ENCODE measurements around the gene DCPS. TPM values are rescaled to one million over a fixed set of nuclear protein-coding genes. Genes with fewer than 3 reads are reported as not detected.
A peak's percentile ranks its signal among the peaks of the same experiment; 100 is the strongest.
"Not testable (repeated sequence)": the region's sequence is repeated elsewhere in the genome, so short reads cannot be mapped to it uniquely, and the experiment has no call there.

The DCPS gene
- total RNA-seq, 1 donor from 2014 or later = 14.6 TPM

DNA sequence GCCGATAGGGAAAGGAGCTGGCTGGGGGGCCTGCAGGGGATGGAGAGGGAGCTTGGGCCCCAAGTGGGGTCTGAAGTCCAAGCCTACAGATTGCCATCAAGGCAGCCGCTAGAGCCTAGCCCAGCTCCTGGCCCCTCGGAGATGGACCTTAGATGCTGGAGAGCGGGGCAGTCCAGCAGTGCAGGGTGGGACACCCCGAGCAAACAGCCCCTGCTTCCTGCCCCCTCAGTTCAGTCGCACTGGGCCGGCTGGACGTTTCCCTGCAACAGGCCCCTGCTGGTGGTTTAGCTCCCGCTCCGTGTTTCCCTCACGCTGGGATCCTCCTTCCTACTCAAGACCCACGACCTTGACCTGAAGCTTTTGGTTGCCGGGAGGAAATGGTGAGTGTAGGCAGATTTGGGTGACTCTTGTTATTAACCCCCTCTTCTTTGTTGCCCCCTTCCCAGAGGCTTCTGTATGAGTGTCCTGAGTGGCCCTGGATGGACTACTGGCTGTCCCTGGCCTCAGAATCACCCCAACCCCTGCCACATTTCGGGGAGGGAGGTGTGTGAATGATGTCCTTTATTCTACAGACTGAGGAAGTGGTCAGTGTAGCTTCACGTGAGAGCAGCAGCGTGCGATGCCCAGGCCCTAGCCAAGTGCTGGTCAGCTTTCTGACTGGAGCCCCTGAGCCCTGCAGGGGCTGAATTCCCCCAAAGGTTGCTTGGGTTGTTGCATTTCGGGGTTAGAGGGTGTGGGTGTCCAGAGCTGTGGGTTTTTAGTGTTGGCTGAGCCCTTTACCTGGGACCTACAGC is 54.3 kb downstream of the DCPS start:
- DNase-seq (ENCODE audit: low read depth) = no peak

DNA sequence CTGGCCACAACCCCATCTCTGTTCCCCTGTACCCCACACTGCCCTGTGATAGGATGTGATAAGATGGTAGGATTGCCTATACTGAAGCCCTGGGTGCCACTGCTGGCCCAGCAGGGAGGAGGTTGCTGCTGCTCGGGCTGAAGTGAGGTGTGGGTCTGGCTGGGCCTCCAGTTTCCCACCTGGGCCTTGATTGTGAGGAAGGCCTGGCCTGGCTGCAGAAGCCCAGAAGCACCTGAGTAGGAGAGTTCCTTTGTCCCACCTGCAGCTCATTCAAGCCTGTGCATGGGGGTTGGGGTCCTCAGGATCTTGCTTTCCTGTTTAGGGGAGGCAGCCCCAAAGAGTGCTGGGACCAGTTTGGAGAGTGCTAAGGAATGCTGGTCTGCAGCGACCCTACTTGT is 54.9 kb downstream of the DCPS start:
- no peak for DNase-seq (ENCODE audit: low read depth)

DNA sequence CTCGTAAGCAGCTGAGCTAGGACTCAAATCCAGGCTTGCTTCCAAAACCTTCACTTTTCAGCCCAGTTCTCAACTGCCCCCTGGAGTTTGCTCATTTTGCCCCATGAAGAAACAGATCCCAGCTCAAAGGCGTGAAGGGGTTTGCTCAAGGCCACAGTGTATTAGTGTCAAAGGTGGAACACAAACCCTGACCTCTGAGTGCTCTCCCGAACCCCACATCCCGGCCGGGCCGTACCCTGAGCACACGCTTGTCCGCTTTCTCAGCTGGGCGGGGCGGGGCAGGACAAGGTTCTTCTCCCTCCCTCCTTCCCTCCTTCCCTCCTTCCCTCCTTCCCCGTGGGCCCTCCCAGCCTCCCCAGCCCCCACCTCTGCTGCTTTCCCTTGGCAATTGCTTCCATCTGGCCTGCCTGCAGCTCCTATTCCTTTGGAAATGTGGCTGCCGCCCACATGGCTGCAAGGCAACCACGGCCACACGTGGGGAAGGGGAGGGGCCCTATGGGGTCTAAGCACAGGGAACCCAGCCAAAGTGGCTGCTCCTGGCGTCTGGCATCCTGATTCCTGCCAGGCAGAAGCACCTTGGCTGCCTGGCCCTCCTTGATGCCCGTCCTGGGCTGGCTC is 55.7 kb downstream of the DCPS start:
- peak; percentile 43 for DNase-seq (ENCODE audit: low read depth)

DNA sequence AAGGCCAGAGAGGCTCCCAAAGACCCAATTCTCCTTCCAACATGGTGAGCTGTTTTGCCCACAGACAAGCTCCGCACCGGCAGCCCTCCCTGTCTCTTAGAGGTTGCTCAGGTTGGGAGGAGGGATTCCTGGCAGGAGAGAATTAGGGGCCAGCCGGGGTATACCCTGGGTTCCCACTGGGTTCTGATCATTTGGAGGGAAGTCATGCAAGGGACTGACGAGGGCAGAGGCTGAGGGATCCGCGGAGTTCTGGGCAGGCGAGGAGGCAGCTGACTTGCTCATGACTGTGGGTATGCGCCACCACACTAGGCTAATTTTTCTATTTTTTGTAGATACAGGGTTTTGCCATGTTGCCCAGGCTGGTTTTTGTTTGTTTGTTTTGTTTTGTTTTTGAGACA is 56.2 kb downstream of the DCPS start:
- DNase-seq (ENCODE audit: low read depth) = no peak

DNA sequence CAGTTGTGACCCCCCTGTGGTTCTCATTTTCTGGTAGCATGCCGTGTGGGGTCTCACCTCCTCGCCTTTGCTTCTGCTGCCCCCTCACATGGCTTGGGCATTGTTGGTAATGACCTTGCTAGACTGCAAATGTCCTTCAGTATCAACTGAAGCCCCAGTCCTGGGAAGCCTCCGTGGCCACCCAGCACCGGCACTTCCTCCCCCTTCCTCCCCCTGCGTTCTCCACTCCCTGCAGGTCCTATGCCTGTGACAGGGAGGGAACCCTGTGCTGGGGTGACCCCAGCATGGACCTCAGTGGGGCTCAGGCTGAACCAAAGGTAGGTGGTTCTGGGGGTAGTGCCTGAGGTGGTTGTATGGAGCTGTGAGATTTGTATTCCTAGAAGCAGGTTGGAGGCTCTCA is 57.5 kb downstream of the DCPS start:
- no peak for DNase-seq (ENCODE audit: low read depth)

DNA sequence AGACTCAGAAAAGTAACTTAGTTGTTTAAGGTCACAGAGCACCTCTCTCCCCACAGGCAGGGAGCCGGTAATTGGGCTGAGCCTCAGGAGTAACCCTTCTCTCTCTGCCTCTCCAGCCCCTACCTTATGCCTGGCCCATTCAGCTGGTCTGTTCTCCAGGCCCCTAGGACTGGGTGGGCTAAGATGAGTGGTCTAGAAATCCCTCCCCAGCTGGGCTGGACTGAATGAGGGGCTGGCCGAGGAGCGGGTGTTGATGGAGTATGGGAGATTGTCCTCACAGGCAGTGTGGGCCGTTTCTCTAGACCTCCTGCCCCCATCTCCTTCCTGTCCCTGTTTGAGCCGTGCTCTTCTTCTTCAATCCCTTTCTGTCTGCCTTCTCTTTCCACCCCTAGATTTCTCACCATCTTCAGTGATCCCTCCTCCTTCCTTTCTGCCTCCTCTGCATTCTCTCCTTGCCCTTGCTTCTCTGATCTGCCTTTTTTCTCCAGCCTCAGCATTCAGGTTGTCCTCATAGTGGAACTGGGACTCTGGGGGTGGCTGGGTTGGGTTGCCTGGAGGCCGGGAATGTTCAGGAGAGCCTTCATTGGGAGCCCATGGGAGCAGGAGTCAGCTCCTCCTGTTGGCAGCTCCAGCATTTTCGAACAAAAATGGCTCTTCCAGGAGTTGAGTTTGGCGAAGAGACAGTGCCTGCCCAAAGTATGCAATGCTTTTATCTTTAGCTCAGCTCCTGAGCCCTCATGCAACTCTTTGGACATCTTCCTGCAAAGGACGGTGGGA is 59.2 kb downstream of the DCPS start:
- DNase-seq (ENCODE audit: low read depth) = no peak

DNA sequence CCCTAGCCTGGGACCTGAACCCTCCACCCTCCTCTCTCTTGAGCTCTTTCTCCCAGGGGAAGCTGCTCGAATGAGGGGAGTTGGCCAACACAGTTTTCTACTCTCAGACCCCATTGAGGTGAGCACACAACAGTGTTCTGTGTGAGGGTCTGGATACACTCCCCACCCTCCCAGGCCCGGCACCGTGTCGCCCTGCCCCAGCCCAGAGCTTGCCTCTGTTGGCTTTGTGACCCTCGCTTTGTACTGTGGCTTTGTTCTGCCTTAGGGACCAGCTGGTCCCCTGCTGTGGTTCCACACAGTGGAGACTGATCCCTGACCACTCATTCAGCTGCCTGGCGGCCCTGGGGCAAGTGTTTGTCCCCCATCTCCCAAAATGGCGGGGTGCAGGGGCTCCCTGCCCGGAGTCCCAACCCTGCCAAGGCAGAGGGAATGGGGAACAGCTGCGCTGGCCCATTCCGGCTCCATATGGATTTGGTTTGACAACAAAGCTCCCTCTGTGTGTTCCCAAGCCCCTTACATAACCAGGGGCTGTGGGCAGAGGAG is 59.9 kb downstream of the DCPS start:
- DNase-seq (ENCODE audit: low read depth) = peak; percentile 49

DNA sequence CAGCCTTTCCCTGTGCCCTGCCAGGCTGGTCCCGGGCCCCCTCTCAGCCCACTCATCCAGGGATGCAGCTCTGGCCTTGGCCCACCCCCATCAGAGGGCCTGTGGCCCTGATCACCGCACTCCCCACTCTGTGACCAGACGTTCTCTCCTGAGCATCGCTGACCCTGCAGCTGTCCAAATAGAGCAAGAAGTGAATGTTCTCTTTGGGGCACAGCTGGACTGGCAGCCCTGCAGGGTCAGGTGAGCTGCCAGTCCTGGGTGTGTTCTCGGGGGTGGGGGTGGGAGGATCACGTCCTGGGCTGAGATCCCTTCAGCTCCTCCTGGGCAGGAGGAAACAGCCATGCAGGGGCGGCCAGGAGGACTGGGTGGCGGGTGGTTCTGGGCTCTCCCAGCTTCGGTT is 60.9 kb downstream of the DCPS start:
- DNase-seq (ENCODE audit: low read depth) = not testable (repeated sequence)

DNA sequence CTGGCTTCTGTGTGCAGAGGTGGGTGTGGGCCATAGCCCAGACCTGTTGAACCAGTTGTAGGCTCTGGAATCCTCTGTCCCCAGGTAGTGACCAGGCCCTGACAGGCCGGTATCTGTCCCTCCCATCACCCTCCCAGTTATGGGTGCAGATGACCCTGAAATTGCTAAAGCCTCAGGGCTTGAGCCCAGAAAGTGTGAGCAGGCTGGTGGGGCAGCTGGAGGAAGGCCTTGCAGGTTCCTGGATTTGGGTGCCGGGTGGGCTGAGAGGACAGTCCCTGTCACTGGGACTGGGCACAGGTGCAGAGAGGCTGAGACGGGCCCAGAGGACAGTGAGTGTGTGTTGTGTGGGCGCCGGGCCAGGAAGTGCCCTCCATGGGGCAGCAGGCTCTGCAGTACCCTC is 61.6 kb downstream of the DCPS start:
- DNase-seq (ENCODE audit: low read depth) = not testable (repeated sequence)

DNA sequence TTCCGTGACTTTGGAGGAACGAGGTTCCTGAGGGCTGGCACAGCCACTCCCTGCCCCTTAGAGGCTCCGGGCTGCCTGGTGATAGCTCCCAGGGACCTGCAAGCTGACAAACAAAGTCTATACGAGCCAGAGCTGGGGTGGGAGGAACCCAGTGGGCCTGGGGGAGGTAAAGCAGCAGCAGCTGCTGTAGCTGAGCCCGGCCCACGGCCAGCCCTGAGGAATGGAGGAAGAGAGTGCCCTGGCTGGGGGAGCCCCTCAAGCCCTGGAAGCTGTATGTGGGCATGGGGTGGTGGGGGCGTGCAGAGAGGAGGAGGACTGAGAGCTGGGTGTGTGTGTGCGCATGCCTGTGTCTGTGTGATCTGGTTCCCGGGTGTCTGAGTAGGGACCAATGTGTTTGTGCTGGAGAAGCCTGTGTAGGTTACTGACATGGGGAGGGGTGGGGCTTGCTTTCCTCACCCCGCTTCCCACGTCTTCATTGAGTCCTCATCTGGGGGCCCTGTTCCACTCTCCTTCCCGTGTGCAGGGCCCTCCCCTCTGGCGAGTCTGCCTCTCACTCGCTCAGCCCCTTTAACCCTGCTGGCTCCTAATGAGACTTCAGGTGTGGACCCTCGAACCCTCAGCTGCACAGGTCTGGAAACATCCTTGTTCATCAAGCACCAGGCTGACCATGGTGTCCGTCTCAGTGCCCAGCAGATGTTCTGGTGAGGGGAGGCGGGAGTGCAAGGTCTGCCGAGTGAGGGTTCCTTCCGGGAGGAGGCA is 62.4 kb downstream of the DCPS start:
- no peak for DNase-seq (ENCODE audit: low read depth)

DNA sequence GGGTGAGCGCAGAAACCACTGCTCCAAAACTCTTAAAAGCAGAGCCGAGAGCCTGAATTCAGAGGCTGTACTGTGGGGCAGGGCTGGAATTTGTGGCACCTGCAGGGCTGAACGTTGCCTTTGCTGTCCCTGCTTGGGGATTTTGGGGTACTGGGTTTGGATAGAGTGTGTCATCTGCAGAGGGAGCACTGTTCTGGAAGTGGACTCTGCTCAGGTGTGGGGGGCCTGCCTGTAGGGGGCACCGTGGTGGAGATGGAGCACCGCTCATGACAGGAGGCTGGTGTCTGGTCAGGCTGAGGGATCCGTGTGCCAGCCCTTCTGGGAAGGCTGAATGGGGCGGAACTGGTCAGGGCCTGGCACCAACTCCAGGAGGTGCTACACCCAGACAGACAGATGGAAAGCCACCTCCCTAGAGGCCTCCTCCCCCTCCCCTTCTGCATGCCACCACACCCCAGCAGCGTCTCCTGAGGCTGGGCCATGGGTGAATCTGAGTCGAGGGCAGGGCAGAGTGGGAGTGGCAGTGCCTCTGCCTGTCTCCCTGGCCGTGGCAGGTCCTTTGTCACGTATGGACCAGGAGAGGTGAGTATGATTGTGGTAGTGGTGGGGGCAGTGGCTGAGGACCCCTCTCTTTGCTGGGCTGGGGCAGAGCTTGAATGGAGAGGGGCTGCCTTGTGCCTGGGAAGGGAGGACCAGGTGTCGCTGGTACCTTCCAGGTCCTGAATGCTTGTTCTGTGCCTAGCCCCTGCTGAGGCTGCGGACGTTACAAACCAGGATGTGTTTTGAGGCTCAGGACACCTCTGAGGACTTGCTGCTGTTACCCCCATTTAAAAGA is 63.2 kb downstream of the DCPS start:
- not testable (repeated sequence) for DNase-seq (ENCODE audit: low read depth)

DNA sequence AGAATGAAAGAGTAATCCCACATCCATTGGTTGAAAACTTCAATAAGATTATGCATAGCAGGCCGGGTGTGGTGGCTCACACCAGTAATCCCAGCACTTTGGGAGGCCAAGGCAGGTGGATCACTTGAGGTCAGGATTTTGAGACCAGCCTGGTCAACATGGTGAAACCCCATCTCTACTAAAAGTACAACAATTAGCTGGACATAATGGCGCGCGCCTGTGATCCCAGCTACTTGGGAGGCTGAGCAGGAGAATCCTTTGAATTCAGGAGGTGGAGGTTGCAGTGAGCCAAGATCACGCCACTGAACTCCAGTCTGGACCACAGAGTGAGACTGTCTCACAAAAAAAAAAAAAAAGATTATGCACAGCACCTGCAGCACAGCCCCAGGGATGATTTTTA is 63.9 kb downstream of the DCPS start:
- not testable (repeated sequence) for DNase-seq (ENCODE audit: low read depth)

DNA sequence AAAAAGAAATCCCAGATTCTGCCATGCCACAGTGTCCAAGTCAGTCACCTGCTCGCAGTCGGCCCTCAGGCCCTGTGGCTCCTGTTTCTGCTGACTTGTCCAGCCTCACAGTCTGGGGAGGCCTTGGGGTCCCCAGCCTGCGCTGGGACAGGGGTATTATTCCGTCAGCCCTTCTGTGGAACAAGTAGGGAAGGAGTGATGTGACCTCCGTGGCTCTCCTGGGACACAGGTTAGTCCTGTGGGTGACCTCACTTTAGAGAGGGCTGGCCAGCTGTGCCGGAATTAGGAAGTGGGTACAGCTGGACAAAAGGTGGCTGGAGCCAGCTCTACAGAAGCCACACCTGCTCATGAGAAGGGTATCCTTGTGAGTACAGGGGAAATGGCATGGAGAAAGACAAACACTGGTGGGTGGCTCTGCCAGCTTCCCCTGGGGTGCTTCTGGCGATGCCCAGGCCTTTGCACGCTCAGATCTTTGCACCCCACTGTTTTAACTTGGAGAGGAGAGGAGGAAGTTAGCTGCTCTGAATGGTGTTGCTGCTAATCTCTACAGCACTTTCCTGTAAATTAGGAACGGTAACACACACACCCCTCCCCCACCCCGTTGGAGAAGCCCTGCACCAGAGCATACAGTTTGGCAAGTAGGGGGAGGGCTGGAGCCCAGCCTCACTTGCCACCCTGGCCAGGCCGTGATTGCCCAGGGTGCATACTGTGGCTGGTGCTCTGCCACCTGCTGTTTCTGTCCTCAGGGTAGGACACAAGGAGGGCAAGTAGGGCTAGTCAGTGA is 64.7 kb downstream of the DCPS start:
- peak; percentile 21 for DNase-seq (ENCODE audit: low read depth)

DNA sequence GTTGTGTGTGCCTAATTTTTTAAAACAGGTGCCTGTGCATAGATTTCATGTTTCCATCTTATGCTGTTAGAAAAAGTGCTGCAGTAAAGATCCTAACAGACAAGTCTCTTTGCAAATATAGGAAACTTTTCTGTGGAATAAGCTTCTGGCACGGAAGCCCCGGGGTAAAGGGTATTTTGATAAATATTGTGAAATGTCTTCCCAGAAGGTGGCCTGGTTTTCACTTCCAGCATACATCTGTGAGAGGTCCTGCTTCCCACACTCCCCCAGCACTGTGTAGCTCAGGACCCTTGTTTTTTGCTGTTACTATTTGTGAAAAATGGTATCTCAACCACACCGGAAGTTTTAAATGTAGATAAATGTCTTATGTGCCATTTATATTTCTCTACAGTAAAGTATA is 66.2 kb downstream of the DCPS start:
- no peak for DNase-seq (ENCODE audit: low read depth)

DNA sequence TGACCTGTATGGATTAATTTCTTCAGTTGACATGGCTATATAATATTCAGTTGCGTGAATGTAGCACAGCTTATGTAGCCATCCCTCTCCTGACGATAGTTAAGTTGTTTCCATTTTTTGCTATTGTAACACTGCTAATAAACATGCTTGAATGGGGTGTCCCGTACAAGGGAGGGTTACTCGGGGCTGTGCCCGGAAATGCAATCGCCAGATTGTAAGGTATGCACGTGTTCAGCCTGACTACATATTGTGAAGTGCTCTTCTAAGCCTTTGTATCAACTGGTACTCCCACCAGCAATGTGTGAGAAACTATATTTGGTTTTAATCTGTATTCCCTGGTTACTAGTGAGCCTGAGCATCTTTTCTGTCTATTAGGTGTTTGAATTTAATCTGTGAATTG is 67.7 kb downstream of the DCPS start:
- no peak for DNase-seq (ENCODE audit: low read depth)

DNA sequence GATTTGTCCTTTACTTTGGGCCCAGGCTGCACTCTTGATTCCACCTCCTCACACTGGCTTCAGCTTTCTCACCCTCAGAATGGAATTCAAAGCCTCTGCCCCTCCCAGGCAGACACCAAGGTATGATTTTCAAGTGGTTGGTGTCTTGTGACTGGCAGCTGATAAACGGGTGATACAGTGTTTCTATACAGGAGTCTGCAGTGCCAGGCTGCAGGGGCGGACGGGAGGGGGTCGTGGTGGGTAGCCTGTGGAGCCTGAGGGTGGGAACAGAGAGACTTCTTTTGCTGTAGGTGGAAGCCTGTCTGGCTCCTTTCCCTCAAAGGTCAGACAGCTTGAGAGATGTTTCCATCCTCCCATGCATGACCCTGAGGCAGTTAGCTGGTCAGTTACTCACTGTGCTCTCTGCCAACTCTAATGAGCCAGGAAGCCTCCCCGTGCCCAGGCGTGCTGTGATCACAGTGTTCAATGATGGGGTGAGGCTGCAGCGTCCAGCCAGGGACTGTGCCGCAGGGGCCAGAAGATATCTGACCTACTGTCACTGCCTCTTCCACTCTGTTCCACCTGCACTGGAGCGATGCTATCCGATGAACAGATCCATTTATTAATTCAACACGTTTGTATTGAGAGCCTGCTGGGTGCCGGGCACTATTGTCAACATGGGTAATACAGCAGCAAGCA is 69.7 kb downstream of the DCPS start:
- DNase-seq (ENCODE audit: low read depth) = peak; percentile 57

DNA sequence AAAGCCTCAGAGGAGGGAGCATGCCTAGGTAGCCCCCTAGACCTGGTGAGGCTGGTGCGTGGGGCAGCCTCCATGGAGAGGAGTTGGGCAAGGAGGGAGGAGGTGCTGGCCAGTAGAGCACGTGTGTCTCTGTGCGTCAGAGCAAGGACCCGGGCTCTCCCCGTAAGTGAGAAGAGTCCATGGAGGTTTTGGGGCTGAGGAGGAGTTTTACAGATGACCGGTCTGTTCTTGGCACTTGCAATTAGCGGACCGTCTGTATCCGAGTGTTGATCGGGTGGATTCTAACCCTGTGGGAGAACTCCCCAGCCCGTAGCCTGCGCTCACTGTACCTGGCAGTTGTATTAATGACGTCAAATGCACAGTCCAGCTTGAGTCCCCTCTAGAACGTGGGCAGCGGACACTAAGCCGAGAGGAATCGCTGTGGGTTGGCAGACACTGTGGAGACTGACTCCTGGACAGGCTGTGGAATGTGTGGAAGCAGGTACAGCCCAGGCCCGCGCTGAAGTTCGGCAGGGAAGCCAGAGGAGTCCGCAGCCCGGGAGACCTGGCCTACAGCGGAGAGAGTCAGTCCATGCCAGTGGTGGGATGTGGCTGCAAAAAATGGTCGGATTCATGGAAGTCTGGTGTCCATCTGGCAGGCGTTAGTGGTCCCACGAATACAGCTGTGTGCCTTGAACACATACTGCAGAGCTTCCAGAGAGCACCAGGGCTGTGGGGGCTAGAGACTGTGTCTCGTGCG is 70.9 kb downstream of the DCPS start:
- not testable (repeated sequence) for DNase-seq (ENCODE audit: low read depth)

DNA sequence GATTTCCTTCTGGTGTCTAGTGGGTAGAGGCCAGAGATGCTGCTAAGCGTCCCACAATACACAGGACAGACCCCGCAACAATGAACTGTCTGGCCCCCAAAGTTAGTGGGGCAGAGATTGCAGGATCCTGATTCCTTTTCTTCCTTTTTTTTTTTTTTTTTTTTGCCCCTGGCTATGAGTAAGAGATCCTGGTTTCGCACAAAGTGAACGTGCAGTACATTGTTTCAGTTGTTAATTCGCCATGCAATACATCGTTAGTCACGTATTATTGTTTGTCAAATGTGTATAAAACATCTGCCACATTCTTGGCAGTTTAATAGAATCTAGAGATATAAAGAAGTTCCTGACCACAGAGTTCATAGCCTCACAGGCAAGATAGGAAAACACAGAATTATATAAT is 71.9 kb downstream of the DCPS start:
- DNase-seq (ENCODE audit: low read depth) = no peak
